Activated naive CD8-positive, alpha-beta T cell treated with anti-CD3 and anti-CD28 coated beads, Interleukin-2, amount 10 ng/mL, durations not matched to agents 7 days and 5 days (primary cell): ENCODE measurements around the gene DLG2. TPM values are rescaled to one million over a fixed set of nuclear protein-coding genes. Genes with fewer than 3 reads are reported as not detected.
"Not testable (repeated sequence)": the region's sequence is repeated elsewhere in the genome, so short reads cannot be mapped to it uniquely, and the experiment has no call there.

Experiments
- ATAC-seq: fragments of 150-1000 bp; cut with Tn5 transposase; one replicate; pipeline ENCODE4 v1.10.0; 2021; ENCODE audit warnings: low read depth, moderate library complexity
- POLR2A ChIA-PET: fragments of 350-600 bp; sonication (Branson Sonifier 250); formaldehyde crosslinking; loops from one replicate; lab custom pipeline; 2021; ENCODE audit warnings: antibody characterized with exemption; lab: Charles Lee
- DNase-seq: peaks from one replicate; pipeline ENCODE4 v3.0.0; 2021
- H3K27ac Mint-ChIP-seq: one replicate; pipeline ENCODE4 v1.8.0; 2022; ENCODE audit warnings: mild to moderate bottlenecking, mixed read lengths
- H3K27me3 Mint-ChIP-seq: one replicate; pipeline ENCODE4 v1.8.0; 2022; ENCODE audit warnings: mild to moderate bottlenecking, moderate library complexity, mixed read lengths
- H3K36me3 Mint-ChIP-seq: one replicate; pipeline ENCODE4 v1.8.0; 2021; ENCODE audit warnings: mild to moderate bottlenecking, mixed read lengths
- H3K4me1 Mint-ChIP-seq: one replicate; pipeline ENCODE4 v1.8.0; 2021; ENCODE audit warnings: mixed read lengths
- H3K4me3 Mint-ChIP-seq: one replicate; pipeline ENCODE4 v1.8.0; 2022; ENCODE audit warnings: mild to moderate bottlenecking, moderate library complexity, mixed read lengths
- H3K9me3 Mint-ChIP-seq: one replicate; pipeline ENCODE4 v1.8.0; 2021; ENCODE audit warnings: mixed read lengths
- total RNA-seq, 2 experiments: library from RNA; stranded (reverse); gene quantifications; one replicate each; pipeline ENCODE4 v1.2.3, GENCODE V29; 2021

DLG2 gene
- total RNA-seq, 2 experiments from 2014 or later = 2.6 to 3.4 TPM

GRCh38 chr11:84355911-84356310, 1271.2 kb downstream of the DLG2 start:
- H3K4me1 Mint-ChIP-seq = no peaks in the 10 kb centered on the region
- ATAC-seq = no peak
- POLR2A ChIA-PET = no interaction called here
- DNase-seq = no peak
- peaks cover 2% of the 10 kb centered on the region for H3K9me3 Mint-ChIP-seq
- no peaks in the 10 kb centered on the region for H3K36me3 Mint-ChIP-seq
- H3K27me3 Mint-ChIP-seq = no peaks in the 10 kb centered on the region
- no peak overlapping the region for H3K4me3 Mint-ChIP-seq
- no peak overlapping the region for H3K27ac Mint-ChIP-seq

GRCh38 chr11:84345597-84345996, 1281.5 kb downstream of the DLG2 start:
- DNase-seq (no peak), ATAC-seq (no peak)
- no peak overlapping the region for H3K27ac Mint-ChIP-seq
- no peaks in the 10 kb centered on the region for H3K36me3 Mint-ChIP-seq
- no peaks in the 10 kb centered on the region for H3K27me3 Mint-ChIP-seq
- no peak overlapping the region for H3K4me3 Mint-ChIP-seq
- peaks cover 5% of the 10 kb centered on the region for H3K9me3 Mint-ChIP-seq
- H3K4me1 Mint-ChIP-seq = no peaks in the 10 kb centered on the region
- POLR2A ChIA-PET = no interaction called here

GRCh38 chr11:84345027-84345426, 1282.1 kb downstream of the DLG2 start:
- no peak overlapping the region for H3K27ac Mint-ChIP-seq
- ATAC-seq (no peak), DNase-seq (no peak)
- H3K27me3 Mint-ChIP-seq = no peaks in the 10 kb centered on the region
- no peaks in the 10 kb centered on the region for H3K36me3 Mint-ChIP-seq
- peaks cover 4% of the 10 kb centered on the region for H3K9me3 Mint-ChIP-seq
- POLR2A ChIA-PET = no interaction called here
- H3K4me1 Mint-ChIP-seq = no peaks in the 10 kb centered on the region
- H3K4me3 Mint-ChIP-seq = no peak overlapping the region

- POLR2A ChIA-PET = no interaction called here
- Mint-ChIP-seq H3K4me3 (no peak overlapping the region), H3K9me3 (peaks cover 4% of the 10 kb centered on the region)
Measured at GRCh38 chr11:84339796-84340195, 1287.3 kb downstream of the DLG2 start.

GRCh38 chr11:84333221-84333620, 1293.9 kb downstream of the DLG2 start:
- Mint-ChIP-seq H3K27ac (no peak overlapping the region), H3K4me1 (no peaks in the 10 kb centered on the region), H3K27me3 (no peaks in the 10 kb centered on the region), H3K4me3 (no peak overlapping the region), H3K9me3 (peaks cover 5% of the 10 kb centered on the region), H3K36me3 (no peaks in the 10 kb centered on the region)
- DNase-seq = no peak
- POLR2A ChIA-PET = no interaction called here
- no peak for ATAC-seq

More at GRCh38 chr11:84339796-84340195, 1287.3 kb downstream of the DLG2 start:
- no peak for DNase-seq
- no peaks in the 10 kb centered on the region for H3K4me1 Mint-ChIP-seq
- H3K27me3 Mint-ChIP-seq = no peaks in the 10 kb centered on the region
- ATAC-seq = no peak
- H3K27ac Mint-ChIP-seq = no peak overlapping the region
- no peaks in the 10 kb centered on the region for H3K36me3 Mint-ChIP-seq

- POLR2A ChIA-PET = no interaction called here
- DNase-seq (no peak), ATAC-seq (no peak)
- Mint-ChIP-seq H3K27me3 (no peaks in the 10 kb centered on the region), H3K4me1 (no peaks in the 10 kb centered on the region), H3K27ac (no peak overlapping the region), H3K4me3 (no peak overlapping the region), H3K36me3 (no peaks in the 10 kb centered on the region), H3K9me3 (peaks cover 6% of the 10 kb centered on the region)
Measured at GRCh38 chr11:84322211-84322610, 1304.9 kb downstream of the DLG2 start.

- DNase-seq (no peak), ATAC-seq (no peak)
- POLR2A ChIA-PET = no interaction called here
- Mint-ChIP-seq H3K27me3 (no peaks in the 10 kb centered on the region), H3K4me1 (no peaks in the 10 kb centered on the region), H3K36me3 (no peaks in the 10 kb centered on the region), H3K9me3 (peaks cover 6% of the 10 kb centered on the region), H3K27ac (no peak overlapping the region), H3K4me3 (no peak overlapping the region)
Measured at GRCh38 chr11:84319863-84320262, 1307.3 kb downstream of the DLG2 start.

GRCh38 chr11:84316866-84317555, 1310.1 kb downstream of the DLG2 start:
- H3K27ac Mint-ChIP-seq = no peak overlapping the region
- no peaks in the 10 kb centered on the region for H3K4me1 Mint-ChIP-seq
- no peaks in the 10 kb centered on the region for H3K27me3 Mint-ChIP-seq
- ATAC-seq (no peak), DNase-seq (no peak)
- POLR2A ChIA-PET = no interaction called here
- H3K9me3 Mint-ChIP-seq = peaks cover 6% of the 10 kb centered on the region
- H3K4me3 Mint-ChIP-seq = no peak overlapping the region
- H3K36me3 Mint-ChIP-seq = no peaks in the 10 kb centered on the region

GRCh38 chr11:84313830-84314359, 1313.2 kb downstream of the DLG2 start:
- Mint-ChIP-seq H3K4me1 (no peaks in the 10 kb centered on the region), H3K4me3 (no peak overlapping the region), H3K27me3 (no peaks in the 10 kb centered on the region), H3K27ac (no peak overlapping the region), H3K36me3 (no peaks in the 10 kb centered on the region), H3K9me3 (peaks cover 2% of the 10 kb centered on the region)
- ATAC-seq (no peak), DNase-seq (no peak)
- POLR2A ChIA-PET = no interaction called here

- H3K4me1 Mint-ChIP-seq = no peaks in the 10 kb centered on the region
- H3K9me3 Mint-ChIP-seq = peaks cover 6% of the 10 kb centered on the region
- no peak overlapping the region for H3K27ac Mint-ChIP-seq
- no peak overlapping the region for H3K4me3 Mint-ChIP-seq
- no peaks in the 10 kb centered on the region for H3K27me3 Mint-ChIP-seq
- POLR2A ChIA-PET = no interaction called here
- DNase-seq (no peak), ATAC-seq (no peak)
- no peaks in the 10 kb centered on the region for H3K36me3 Mint-ChIP-seq
Measured at GRCh38 chr11:84310268-84310667, 1316.9 kb downstream of the DLG2 start.

GRCh38 chr11:84308491-84308890, 1318.7 kb downstream of the DLG2 start:
- H3K36me3 Mint-ChIP-seq, ATAC-seq, POLR2A ChIA-PET, DNase-seq, H3K4me1 Mint-ChIP-seq, H3K4me3 Mint-ChIP-seq, H3K27ac Mint-ChIP-seq, H3K9me3 Mint-ChIP-seq, H3K27me3 Mint-ChIP-seq: not testable (repeated sequence)

GRCh38 chr11:84300092-84300491, 1327.1 kb downstream of the DLG2 start:
- POLR2A ChIA-PET = no interaction called here
- H3K4me1 Mint-ChIP-seq = no peaks in the 10 kb centered on the region
- no peaks in the 10 kb centered on the region for H3K27me3 Mint-ChIP-seq
- no peak overlapping the region for H3K4me3 Mint-ChIP-seq
- H3K27ac Mint-ChIP-seq = no peak overlapping the region
- DNase-seq = no peak
- peaks cover 1% of the 10 kb centered on the region for H3K9me3 Mint-ChIP-seq
- H3K36me3 Mint-ChIP-seq = no peaks in the 10 kb centered on the region
- no peak for ATAC-seq

GRCh38 chr11:84297570-84297969, 1329.6 kb downstream of the DLG2 start:
- no peak for DNase-seq
- Mint-ChIP-seq H3K36me3 (no peaks in the 10 kb centered on the region), H3K27me3 (no peaks in the 10 kb centered on the region), H3K9me3 (peaks cover 1% of the 10 kb centered on the region), H3K27ac (no peak overlapping the region), H3K4me1 (no peaks in the 10 kb centered on the region), H3K4me3 (no peak overlapping the region)
- POLR2A ChIA-PET = no interaction called here
- ATAC-seq = no peak

GRCh38 chr11:84295815-84296214, 1331.3 kb downstream of the DLG2 start:
- H3K27ac Mint-ChIP-seq = no peak overlapping the region
- H3K9me3 Mint-ChIP-seq = peaks cover 1% of the 10 kb centered on the region
- DNase-seq (no peak), ATAC-seq (no peak)
- no peaks in the 10 kb centered on the region for H3K4me1 Mint-ChIP-seq
- POLR2A ChIA-PET = no interaction called here
- no peaks in the 10 kb centered on the region for H3K36me3 Mint-ChIP-seq
- no peak overlapping the region for H3K4me3 Mint-ChIP-seq
- H3K27me3 Mint-ChIP-seq = no peaks in the 10 kb centered on the region
